Posterior vena cava (tissue), 2 donors: ENCODE measurements around the gene CCDC141. TPM values are rescaled to one million over a fixed set of nuclear protein-coding genes. Genes with fewer than 3 reads are reported as not detected.

Experiments
- DNase-seq: peaks from one replicate; pipeline ENCODE4 v3.0.0-alpha.2; 2020; ENCODE audit warnings: low spot score
- intact Hi-C, 2 donors: fragments of 100-400 bp; cut with DNase I; formaldehyde crosslinking; loops; one replicate each; pipeline versions ENCODE4 v1.14.1 to v1.14.2; 2022 to 2023
- total RNA-seq, 2 donors: library from RNA; stranded (reverse); fragmentation: NEBNext Ultra II Directional; extraction: Animal tissue kit (Norgen Biotek cat#: 25700); gene quantifications; one replicate each; pipeline ENCODE4 v1.2.1, GENCODE V29; 2021
- donor health status: DM: yes; HTN: yes; CAD: no.
- donor health status: DM: yes; HTN: yes; CAD: no.

CCDC141 gene
- total RNA-seq, 2 donors from 2014 or later = 6.2 to 6.7 TPM

DNA sequence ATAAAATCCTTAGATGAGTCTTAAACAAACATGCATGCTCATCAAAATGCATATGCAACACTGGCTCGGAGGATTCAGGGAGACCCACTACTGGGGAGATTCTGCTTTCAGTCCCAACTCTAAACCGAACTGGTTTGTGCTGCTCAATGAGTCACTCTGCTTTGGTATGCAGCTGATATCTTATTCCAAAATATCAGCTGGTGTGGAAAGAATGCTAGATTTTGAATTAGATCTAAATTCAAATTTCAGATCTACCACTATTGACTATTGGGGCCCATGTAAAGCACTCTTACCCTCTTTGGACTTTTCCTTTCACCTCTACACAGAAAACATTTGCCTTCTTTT, 203.5 kb downstream of the CCDC141 start:
- intact Hi-C loops = no loop called here
- no peak for DNase-seq

DNA sequence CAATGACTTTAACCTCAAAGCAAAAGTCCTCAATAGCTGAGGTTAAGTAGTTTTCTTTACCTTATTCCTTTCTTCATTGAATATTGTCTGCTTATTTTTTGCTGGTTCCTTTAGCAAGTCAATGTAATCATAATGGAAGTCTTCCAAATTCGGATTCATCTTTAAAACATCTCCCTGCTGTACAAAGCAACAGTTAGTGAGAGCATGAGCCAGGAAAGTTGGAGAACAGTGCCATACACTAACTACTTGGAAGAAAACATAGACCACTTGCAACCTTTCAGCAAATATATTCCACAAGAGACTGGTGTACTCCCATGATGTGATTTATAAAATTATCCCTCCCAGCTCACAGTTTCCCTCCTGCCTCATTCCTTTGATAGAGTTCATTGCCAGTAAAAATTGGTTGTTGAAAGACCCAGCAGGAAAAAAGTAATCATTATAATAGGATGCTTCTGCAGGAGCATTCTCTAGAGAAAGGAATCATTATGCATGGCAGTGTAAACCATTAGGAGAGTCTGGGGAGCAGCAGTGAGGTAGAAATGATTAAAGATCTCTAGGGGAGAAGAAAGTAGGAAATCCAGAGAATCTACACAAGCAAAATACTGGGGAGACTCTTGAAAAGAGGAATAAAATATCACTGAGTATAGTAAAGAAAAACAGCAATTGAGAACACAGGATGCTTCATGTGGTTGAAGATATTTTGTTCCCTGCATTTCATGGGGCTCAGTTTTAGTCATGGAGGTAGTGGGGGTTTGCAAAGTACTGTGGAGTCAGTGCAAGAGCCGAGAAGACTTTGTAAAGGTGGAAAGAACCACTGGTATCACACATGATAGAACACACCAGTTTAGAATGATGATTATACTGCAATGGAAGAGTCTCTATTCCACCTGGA, 204.1 kb downstream of the CCDC141 start:
- intact Hi-C loops = no loop called here
- DNase-seq = no peak

DNA sequence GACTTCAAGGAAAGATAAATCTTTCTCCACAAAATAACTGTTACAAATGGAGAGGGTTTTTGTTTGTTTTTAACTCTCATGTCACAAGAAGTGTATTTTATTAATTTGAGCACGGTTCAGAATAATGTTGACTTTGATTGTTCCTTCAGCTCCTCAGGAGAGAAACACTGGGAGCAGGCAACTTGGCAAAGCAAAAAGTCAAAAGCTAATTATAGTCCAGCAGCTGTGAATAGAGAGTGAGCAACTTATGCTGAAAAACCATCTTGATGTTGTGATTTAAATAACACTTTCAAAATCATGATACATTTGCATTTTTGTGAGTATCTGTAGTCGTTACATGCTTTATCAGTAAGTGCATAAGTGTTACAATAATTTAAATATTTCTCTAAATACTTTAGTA, 205.2 kb downstream of the CCDC141 start:
- intact Hi-C loops = no loop called here
- no peak for DNase-seq

DNA sequence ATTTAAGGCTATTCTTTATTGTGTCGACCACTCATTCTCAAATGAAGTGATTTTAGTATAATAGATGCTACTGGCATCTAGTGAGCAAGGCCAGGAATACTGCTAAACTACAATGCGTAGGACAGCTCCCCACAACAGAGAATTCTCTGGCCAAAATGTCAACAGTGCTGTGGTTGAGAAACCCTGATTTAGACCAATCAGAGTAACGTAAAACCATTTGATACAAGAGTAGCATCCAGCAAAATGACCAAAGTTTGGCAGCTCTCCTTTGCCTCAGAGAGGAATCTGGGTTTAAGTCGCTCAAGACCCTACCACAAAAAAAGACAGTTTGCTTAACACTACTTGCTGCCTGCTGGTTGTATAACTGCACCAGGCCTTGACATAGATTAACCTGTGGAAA, 205.7 kb downstream of the CCDC141 start:
- intact Hi-C loops = no loop called here
- no peak for DNase-seq

DNA sequence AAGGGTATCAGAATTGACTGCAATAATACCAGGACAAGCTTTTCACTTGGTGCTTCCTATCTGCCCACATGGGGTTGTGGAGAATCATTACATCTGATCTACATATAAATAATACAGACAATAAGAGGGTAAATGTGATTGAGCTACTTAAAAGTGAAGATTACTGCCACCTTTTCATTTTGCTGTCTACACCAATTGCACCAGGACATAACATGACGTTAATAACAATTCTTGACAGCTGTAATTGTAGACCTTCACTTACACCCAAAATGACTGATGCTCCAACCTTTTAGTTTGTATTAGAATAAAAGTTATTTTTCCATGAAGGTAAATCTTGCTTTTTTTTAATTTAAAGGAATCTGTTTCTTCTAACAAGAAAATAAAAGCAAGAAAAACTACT, 206.2 kb downstream of the CCDC141 start:
- DNase-seq = no peak
- intact Hi-C loops = no loop called here

DNA sequence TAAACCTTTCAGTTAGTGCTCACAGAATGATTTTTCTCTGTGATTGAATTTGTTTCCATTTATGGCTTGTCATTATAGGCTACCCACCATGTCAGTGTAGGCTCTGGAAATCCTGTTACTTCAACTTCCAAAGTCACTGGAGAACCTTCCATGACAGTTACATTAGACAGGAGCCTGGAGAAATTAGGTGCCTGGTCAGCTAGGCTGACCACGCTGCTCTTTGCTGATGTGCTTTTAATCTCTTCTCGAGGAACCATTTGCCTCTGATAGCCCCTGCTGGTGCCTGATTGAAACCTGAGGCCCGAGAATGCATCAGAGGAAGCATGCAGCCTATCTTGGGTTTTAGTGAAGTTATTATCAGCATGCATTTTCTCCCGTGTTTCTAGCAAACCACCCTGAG, 213.1 kb downstream of the CCDC141 start:
- intact Hi-C loops = no loop called here
- no peak for DNase-seq

DNA sequence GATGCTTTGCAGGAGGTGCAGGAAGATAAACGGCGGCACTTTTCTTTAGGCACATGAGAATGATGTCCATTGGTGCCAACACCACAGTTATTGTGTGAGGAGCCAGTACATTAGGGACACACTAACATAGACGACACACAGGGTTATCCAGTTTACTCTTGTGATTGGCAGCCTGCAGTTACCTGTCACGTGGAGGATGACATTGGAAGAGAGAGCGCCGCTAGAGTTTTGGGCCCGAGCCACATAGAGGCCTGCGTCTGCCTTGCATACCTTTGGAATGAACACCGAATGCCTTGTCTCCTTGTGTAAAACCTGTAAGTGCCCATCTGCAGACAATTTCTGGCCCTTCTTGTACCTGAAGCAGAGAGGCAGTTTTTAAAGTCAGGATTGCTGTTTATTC, 215.9 kb downstream of the CCDC141 start:
- intact Hi-C loops = no loop called here
- DNase-seq = no peak

DNA sequence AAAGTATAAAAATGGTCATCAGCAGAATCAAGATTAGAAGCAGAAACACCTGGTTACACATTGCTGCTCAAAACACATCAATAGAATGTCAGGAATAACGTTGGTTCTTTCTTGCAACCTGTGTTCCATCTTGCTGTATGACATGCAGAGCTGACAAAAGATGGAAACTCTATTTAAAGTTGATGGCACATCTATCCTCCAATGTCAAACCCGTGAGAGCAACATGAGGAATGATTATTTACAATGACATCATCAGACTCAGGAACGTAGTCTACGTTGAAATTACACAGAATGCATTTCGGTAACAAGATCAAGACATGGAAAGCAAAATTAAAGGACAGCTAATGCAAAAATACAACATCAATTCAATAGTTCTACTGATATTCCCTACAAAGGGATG, 216.6 kb downstream of the CCDC141 start:
- DNase-seq = no peak
- intact Hi-C loops = loop anchor here in 1 of 2 donors (1.0 kb wide), 1 partner anchor 18 kb away; no protein-coding TSS in a partner anchor

DNA sequence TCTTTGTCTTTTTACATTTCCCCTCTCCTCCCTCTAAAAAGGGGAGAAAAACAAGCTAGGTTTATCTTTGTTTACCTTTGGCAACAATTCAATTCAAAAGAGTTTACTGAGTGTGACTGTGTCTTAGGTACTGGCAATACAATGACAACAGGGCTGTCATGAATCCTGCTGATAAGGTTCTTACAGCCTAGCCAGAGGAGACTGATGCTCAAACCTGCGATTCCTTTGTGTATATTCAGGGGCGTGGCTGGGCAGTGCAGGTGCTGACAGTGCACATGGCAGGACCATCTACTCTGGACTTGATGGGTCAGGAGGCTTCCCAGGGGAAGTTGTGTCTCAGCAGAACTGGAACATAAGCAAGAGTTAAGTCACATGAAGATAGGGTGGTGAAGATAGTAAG, 219.5 kb downstream of the CCDC141 start:
- DNase-seq = no peak
- intact Hi-C loops = no loop called here

DNA sequence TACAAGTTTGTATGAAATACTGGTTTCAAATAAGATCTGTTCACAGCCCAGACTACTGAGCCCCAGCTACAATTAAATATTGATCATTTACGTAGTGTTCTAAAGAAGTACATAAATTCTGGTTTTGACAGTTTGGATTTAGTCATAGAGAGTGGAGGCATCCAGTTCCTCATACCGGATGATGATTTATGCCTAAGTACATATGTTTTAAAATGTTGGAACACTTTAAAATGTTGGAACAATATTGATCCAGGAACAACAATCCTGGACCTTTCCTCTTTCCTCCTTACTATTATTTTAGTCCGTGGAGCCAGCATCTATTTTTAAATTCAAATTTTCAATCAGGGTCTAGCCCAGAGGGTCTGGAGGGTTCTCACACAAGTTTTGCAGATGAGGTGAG, 220.0 kb downstream of the CCDC141 start:
- intact Hi-C loops = no loop called here
- DNase-seq = no peak

DNA sequence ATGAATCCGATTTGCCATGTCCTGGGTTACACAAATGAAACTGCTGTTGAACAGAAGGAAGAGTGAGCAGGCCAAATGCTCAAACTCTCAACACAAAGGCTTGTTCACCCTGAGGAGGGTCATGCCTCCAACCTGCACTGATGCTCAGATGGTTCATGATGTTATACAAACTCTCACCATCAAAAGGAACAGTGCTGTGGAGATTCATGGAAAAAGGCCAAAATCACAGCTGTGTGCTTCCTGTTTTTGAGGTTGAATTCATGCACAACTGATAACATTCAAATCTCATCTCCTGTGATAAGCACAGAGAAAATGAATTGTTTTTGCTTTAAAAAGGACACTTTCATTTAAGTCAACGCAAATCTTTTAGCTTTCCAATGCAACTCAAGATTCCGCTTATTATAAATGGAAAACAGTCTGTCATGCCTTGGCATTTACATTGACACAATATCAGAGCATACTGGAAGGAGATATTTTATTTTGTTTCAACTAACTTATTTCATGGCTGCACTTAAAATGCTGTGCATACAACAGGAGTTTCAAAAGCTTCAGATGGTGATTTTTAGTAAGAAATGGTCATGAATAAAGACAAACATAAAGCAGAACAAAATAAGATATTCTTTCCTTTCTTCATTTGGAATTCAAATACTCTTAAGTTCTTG, 220.5 kb downstream of the CCDC141 start:
- DNase-seq = no peak
- intact Hi-C loops = no loop called here

DNA sequence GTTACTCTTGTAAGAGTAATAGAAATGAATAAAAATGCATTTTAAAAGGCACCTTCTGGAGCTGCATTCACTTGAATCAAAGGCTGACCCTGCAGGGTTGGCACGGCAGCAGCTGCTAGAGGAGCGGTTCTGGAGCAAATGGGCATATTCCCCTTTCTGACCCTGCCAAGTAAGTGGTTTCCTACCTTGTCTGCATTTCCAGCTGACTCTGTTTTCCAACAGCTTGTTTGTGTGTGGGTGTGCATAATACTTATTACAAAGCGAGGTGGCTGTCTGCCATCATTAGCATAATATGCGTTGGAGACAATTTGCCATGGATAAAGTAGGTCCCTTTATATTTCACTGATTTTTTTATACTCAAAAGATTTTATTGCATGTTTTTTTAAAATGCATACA, 221.5 kb downstream of the CCDC141 start:
- intact Hi-C loops = no loop called here
- no peak for DNase-seq

DNA sequence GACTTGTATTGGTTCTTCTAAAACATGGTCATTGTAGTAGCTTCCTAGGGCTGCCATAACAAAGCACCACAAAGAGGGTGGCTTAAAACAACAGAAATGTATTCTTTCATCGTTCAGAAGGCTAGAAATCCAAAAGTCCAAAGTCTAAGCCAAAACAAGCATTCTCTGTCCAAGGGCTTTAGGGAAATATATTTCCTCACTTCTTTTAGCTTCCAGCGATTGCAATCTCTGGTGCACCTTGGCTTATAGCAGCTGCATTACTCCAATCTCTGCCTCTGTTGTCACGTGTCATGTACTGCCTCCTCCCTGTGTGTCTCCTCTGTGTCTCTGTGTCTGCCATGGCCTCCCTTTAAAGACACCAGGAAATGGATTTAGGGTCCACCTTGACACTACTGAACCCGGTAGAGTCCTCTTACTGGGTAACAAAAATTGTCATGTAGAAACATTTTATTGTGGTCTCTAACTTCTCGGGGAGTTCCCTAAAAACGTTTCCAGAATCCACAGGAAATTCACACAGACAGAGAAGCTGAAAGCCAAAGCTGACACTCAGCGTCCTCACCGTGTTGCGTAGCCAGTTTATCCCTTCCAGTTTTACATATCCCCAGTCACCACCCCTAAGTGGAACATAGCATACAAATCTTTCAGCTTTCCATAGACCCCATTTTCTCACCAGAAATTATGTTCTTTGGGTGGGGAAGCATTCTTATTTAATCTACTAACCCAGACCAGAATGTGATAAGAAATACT, 222.0 kb downstream of the CCDC141 start:
- DNase-seq = no peak
- intact Hi-C loops = no loop called here

DNA sequence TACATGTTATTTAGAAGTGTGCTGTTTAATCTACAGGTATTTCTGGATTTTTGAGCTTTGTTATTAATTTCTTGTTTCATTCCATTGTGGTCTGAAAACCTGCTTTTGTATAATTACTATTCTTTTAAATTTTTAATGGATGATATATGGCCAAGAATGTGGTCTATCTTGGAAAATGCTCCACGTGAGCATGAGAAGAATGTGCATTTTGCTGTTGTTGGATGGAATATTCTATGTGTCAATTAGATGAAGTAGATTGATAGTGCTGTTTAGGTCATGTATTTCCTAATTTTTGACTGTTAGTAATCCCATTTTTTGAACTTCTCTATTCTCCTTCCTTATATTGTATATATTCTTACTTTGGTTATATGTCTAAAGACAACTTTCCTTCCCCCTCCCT, 222.8 kb downstream of the CCDC141 start:
- no peak for DNase-seq
- intact Hi-C loops = no loop called here

DNA sequence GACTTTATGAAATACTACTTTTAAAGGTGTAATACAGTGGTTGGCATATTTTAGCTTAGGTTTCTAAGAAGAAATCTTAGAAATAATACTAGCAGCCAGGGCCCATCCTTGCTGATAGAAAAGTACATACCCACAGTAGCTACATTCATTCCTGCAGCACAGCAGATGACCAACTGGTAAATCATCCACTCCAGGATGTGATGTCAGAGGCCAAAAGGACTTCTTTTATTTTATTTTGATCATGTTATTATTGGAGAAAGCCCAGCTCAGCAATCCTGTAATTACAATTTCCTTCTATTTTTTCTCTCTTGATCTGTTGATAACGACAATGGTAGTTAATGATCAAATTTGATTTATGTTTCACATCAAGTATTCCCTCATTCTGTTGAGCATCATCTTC, 224.8 kb downstream of the CCDC141 start:
- intact Hi-C loops = no loop called here
- DNase-seq = no peak

DNA sequence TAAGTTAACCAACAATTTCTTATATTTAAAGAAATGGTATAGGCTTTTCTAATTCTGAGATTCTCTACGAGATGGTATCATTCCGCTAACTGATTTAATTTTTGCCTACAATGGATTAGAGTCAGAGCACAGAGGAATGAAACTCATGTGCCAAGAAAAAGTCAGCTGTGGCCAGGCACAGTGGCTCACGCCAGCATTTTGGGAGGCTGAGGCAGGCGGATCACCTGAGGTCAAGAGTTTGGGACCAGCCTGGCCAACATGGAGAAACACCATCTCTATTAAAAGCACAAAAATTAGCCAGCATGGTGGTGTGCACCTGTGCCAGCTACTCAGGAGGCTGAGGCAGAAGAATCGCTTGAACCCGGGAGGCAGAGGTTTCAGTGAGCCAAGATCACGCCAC, 225.8 kb downstream of the CCDC141 start:
- intact Hi-C loops = no loop called here
- DNase-seq = no peak

DNA sequence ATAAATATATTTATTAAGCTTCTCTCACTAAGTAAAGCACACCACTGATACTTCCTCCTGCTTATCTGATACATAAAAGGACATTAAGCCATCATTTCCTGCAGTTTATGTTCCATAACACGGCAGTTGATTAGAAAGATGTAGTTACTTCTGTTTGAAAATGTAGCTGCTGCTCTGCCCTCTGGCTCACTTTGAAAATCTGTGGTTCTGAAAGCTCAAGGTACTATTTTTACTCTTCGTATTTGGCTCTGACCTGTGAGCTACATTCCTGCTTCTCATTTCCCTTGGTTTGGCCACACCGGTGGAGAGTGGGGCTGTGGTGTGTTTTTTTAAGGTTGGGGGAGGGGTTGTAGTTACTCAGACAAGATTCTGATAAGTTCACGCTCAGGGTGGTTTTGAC, 229.9 kb downstream of the CCDC141 start:
- no peak for DNase-seq
- intact Hi-C loops = no loop called here

DNA sequence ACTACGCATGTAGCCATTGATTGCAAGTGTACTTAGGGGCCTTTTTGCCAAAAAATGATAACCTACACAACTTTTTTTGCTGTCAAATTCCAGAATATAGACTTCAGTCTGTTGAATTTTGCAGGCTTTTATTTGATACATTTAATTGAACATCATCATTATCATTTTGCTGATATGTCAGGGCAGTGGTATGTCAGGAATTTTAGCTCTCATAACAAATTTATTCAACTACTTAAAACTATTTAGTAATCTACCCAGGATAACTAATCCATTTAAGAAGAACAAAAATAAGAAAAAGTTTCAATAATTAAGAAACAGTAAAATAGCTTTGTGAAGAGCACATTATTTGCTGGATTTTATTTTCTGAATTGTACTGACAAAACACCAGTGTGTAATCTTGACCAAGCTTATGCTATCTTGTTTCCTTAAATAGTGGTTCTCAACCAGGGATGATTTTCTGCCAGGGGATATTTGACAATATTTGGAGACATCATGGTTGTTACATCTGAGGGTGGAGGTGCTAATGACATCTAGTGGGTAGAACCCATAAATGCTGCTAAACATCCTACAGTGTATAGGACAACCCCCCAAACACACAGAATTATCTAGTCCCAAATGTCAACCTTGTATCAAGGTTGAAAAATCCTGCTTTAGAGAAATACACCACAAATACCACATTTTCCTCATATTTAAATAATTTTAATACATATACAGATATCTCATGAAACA, 230.6 kb downstream of the CCDC141 start:
- intact Hi-C loops = no loop called here

DNA sequence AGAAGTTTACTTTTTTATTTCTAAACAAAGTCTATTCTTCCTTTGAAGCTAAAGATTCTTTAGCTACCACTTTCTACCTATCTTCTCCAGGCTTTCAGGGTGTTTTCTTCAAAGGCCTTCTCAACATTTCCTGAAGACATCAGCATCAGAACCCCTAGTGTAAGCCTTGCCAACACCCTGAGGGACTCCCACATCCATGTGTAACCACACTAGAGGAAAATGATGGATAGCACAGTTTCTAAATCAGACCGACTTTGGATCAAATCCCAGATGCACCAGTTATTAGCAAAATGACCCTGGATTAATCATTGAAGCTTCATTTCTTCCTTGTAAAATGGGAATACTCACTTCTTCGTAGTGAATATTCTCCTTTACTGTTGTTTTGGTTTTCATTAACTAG, 238.0 kb downstream of the CCDC141 start:
- intact Hi-C loops = no loop called here
- no peak for DNase-seq

More for the DNA sequence above, 230.6 kb downstream of the CCDC141 start:
- no peak for DNase-seq

DNA sequence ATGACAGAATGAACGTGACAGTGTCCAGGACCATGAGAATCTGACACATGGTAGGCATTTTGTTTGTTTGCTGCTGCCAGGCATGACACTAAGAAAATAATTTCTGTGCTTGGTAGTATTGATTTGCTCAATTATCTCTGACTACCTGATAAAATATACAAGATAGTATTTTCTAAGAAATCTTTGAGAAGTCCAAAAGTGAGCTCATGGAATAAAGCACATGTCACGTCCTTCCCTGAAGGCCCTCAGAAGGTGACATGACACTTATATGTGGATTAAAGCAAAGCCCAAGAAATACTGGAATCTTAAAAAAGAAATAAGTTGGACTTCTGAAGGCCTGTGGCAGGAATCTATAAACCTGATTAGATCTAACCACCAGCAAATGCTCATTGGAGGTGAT, 238.9 kb downstream of the CCDC141 start:
- intact Hi-C loops = no loop called here
- DNase-seq = no peak
